Myocyte (in vitro differentiated cells): ENCODE results near the gene COBL. TPM values are rescaled to one million over a fixed set of nuclear protein-coding genes. Genes with fewer than 3 reads are reported as not detected.

Experiments used
- DNase-seq: peaks from one replicate; pipeline ENCODE4 v3.0.0-alpha.2; 2012; ENCODE audit warnings: low read depth
- total RNA-seq: library from RNA; depleted of rRNA; stranded (reverse); fragments of >200 nt; gene quantifications from 2 replicates; pipeline ENCODE4 v1.2.3, GENCODE V29; 2014

The COBL gene
- total RNA-seq, 1 donor from 2014 or later: 52.6 TPM

GRCh38 chr7:51308265-51308664, 8.3 kb downstream of the COBL start:
- no peak for DNase-seq

GRCh38 chr7:51307651-51308210, 8.9 kb downstream of the COBL start:
- no peak for DNase-seq

- no peak for DNase-seq
Observed at GRCh38 chr7:51306761-51307160, 9.8 kb downstream of the COBL start.

GRCh38 chr7:51304729-51305128, 11.9 kb downstream of the COBL start:
- no peak for DNase-seq

GRCh38 chr7:51303142-51303525, 13.5 kb downstream of the COBL start:
- no peak for DNase-seq

GRCh38 chr7:51301806-51302205, 14.8 kb downstream of the COBL start:
- DNase-seq: no peak

GRCh38 chr7:51300762-51301674, 15.6 kb downstream of the COBL start:
- no peak for DNase-seq

- no peak for DNase-seq
Observed at GRCh38 chr7:51299391-51300133, 17.0 kb downstream of the COBL start.

GRCh38 chr7:51298912-51299311, 17.7 kb downstream of the COBL start:
- DNase-seq: no peak

- DNase-seq: no peak
Observed at GRCh38 chr7:51297986-51298385, 18.6 kb downstream of the COBL start.

- no peak for DNase-seq
Observed at GRCh38 chr7:51295440-51296245, 21.0 kb downstream of the COBL start.

GRCh38 chr7:51292596-51292995, 24.0 kb downstream of the COBL start:
- no peak for DNase-seq

GRCh38 chr7:51290702-51291540, 25.7 kb downstream of the COBL start:
- DNase-seq: no peak

- DNase-seq: no peak
Observed at GRCh38 chr7:51290304-51290637, 26.3 kb downstream of the COBL start.

GRCh38 chr7:51289623-51290303, 26.8 kb downstream of the COBL start:
- DNase-seq: peak; percentile 28

GRCh38 chr7:51288896-51289622, 27.6 kb downstream of the COBL start:
- peak; percentile 81 for DNase-seq

- no peak for DNase-seq
Observed at GRCh38 chr7:51286401-51286800, 30.2 kb downstream of the COBL start.

- no peak for DNase-seq
Observed at GRCh38 chr7:51280156-51280555, 36.5 kb downstream of the COBL start.

GRCh38 chr7:51279391-51280023, 37.1 kb downstream of the COBL start:
- DNase-seq: peak; percentile 30
